Midbrain (tissue), 1 donor: ENCODE data around the gene PRKCZ.

ENCODE experiments used
- DNase-seq: peaks from one replicate; lab custom pipeline; 2025; lab: John Stamatoyannopoulos, UW

PRKCZ gene

DNA sequence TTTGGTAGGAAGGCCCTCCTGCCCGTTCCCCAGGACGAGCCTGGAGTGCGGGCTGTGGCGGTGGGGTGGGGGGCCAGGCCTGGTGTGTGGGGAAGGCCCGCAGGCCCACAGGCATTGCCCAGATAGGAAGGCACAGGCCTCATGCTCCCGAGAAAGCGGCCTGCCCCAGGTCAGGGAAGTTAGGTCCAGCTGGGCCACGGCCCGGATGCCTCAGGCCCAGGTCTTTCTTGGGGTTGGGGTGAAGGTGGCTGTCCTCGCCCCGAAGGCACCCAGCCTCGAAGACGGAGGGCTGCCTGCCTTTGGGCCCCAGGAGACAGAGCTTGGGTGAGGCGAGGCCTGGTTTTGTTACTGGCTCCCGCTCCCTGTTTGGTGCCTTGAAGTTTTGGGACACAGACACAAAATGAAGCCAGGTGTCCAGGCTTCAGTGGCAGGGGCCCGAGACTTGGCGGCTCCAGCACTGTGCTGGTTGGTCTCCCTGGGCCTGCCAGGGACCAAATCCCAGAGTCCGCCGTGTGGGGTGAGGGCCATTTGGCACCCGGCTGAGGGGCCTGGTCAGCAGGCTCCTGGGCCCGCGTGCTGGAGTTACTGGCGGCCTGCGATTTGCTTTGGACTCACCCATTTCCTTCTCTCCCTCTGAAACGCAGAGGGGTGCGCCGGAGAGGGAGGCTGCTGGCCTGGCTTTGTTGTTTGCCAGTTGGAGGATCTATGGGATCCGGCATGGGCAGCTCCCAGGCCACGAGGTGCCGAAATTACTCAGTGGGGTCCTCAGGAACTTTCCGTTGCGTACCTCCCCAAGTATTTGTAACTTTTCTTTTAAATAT lies 179.9 kb downstream of the PRKCZ start:
- peak; percentile 62 for DNase-seq

DNA sequence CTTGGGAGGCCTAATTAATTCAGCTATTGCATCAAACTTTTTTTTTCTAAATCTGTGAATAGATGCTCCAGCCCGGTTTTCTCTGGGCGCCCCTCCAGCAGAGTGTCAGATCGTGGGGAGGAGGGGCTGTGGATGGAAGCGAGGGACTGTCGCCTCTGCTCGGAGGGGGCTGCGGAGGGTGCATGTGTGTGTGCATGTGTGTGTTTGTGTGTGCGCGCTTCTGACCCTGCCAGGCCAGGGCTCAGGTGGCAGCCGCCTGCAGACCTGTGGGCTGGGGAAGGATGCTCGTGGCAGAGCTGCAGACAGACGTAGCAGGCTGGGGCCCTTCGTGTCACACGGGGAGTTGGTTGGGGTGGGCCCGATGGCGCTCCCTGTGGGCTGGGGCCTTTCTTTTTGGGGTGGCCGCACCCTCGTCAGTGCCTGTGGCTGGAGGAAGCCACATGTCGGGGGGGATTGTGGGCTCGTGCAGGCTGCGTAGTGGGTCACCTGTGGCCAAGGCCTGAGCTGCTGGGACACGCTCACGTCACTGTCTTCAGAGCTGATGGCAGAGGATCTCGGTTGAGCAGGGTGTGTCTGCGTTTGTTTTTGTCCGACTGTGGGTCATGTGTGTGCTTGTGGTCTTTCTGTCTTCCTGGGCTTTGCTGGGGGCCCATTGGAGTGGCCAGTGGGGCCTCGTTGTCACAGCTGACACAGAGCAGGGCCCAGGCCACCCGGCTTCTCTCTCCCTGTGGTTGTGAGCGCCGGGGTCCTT lies 180.7 kb downstream of the PRKCZ start:
- DNase-seq: peak; percentile 78

DNA sequence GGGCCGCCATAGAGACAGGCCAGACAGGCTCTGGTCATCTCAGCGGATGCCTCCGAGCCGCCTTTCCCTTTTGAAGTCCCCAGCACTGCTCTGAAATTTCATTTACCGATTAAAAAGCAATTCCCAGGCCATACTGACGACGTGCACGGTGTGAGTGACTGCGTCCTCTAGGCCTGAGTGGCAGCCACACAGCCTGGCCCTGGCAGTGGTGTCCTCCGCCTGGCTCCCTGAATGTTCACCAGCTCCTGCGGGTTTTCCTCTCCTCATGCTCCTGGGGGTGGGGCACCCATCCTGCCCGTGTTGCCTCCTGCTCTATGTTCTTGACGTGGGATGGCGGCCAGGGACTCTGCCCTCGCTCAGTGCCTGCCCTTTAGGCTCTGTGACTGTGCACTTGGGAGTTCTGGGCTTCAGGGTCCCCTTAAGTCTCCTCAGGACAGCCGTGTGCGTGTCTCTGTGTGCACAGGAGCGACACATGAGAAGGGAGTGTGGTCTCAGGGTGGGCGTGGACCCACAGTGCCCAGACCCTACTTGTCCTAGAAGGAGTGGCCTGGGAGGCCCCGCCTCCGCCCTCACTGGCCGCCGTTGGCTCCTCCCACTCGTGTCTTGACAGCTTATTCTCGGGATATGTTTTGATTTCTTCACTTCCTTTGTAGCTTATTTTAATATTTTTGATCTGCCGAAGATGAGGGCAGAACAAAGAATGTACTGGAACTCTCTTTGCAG lies 181.5 kb downstream of the PRKCZ start:
- peak; percentile 39 for DNase-seq

DNA sequence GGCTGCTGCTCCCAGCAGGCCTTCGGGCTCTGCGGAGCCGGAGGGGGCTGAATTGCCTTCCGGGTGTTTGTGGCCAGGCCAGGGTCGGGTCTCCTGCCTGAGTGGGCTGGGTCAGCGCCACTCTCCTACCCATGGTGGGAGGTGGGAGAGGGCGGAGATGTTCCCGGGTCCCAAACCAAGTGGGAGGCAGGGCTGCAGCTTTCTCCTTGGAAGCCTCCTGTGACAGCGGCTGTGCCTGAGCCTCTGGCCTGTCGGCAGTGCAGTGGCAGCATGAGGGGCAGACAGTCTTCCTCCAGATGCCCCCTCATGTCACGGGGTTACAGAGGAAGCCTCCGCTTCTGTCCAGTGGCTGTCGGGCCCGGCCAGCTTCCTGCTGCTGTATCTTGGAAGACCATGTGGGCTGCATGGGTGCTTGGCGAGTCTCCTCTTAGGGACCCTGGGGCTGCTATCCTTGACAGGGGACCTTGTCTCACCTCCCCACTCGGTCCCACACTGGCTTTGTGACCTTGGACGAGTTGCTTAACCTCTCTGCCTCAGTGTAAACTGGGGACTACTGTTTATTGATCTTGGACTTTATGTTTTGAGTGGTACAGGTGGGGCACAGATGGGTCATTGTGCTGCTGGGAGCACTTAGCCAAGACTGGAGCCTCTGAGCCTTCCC lies 182.2 kb downstream of the PRKCZ start:
- no peak for DNase-seq

DNA sequence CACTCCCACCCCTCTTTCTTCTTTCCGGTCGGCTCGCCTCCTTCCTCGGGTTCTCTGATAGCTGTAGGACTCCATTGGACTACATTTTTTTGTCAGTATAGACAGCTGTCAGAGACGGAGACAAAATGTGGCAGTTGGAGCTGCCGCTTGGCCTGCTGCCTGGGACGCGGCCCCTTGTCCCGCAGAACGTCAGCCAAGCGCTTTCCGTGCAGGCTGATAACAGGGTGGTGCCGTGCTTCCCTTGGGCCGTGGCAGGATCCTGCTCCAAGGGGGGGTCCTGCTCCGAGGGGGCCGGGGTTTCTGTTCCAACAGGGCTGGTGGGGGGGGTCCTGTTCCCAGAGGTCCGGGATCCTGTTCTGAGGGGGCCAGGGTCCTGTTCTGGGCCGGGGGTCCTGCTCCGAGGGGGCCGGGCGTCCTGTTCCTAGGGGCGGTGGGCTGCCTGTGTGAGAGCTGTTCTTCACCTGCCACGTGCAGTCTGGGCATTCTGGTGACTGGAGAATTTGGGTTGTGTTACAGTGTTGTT lies 182.8 kb downstream of the PRKCZ start:
- DNase-seq: no peak

DNA sequence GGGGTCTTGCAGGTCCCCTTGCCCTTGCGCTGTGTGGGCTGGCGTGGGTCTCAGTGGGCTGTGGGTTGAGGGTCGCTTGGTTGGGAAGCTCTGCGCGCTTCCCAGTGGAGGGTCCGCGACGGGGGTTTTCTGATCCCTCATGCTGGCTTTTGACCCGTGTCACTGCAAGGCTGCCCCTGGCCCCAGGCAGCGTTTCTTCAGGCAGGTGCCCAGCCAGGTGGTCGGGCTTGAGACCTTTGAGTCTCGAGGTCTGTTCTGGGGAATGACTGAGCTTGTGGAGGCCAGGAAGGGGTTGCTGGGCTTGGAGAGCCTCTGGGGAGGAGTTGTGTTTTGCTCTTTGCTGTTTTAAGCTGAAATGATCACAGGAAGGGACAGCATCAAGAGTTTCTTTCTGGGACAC lies 183.3 kb downstream of the PRKCZ start:
- DNase-seq: no peak

DNA sequence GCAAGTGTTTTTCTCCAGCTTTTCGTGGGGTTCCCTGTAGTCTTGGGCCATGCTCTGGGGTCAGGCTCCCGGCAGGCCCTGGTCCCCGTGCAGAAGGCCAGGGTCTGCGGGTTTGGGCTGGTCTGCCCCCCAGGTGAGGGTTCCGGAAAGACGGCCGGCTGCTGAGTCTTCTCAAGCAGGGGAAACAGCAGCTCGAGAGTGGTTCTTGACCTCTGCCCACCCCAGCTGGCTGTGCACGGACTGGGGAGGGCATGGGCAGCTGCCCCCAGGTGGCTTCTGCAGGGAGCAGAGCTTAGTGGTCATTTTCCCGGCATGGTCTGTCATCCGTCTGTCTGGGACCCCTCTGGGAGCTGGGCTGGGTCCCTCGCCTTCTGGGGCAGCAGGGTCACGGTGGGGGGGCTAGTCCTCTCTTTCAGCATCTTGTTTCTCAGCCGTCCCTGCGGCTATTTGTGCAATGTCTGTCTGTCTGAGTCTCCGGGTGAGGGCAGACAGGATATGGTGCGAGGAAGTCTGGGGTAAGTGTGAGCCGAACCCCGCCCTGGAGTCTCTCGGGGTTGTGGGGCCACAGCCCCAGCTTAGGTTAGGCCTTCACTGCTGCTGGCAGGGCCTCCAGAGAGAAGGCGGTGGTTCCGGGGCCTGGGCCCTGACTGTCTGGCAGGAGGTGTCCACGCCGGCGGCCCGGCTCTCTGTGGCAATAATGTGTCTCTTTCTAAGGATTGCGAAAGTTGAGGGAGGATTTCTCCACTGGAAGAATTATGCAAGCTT lies 184.0 kb downstream of the PRKCZ start:
- peak; percentile 62 for DNase-seq

DNA sequence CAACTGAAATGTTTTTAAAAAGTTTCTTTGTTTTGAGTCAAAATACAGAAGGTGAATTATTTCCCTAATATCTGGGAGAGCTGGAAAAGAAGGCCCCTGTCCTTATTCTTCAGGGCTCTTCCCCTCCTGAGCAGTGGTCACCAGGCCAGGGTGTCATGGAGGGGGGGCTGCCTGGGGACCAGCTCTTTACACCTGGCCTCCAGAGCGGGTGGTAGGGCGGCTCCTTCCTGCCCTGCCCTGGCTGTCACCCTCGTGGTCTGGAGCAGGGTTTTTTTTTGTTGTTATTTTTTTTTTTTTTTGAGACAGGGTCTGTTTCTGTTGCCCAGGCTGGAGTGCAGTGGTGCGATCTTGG lies 184.5 kb downstream of the PRKCZ start:
- no peak for DNase-seq
